ENCODE measurements around the gene STX16. TPM values are rescaled to one million over a fixed set of nuclear protein-coding genes. Genes with fewer than 3 reads are reported as not detected.
A peak's percentile ranks its signal among the peaks of the same experiment; 100 is the strongest.

STX16 gene
- total and polyA plus RNA-seq, 2 of the 13 experiments (the other 11 are each of a cell fraction or from before 2014, with no cell fraction given) = 28.0 to 72.7 TPM

- no peak for TF ChIP-seq ZMAT5 (CRISPR knock-in tag; IDR thresholded peaks at IDR 0.05; ENCODE audit: borderline replicate concordance, low read depth)
- peak; percentile 46; the same call in 1 of the 2 replicates for TF ChIP-seq ZNF629 (CRISPR knock-in tag; conservative IDR thresholded peaks at IDR 0.05)
Observed at GRCh38 chr20:58712806-58713731, 62.0 kb downstream of the STX16 start (continued).

GRCh38 chr20:58713801-58714339, 62.8 kb downstream of the STX16 start:
- no peak overlapping the region for H3K9ac ChIP-seq (ENCODE audit: insufficient read depth, low read depth, low read length)
- H3K27ac ChIP-seq (ENCODE audit: extremely low read length, insufficient read depth, low read length) = no peak overlapping the region
- POLR2A ChIA-PET = no interaction called here
- no peak for TF ChIP-seq BCL6 (CRISPR knock-in tag; IDR thresholded peaks at IDR 0.05)
- no peak for TF ChIP-seq CTCF (CRISPR knock-in tag; IDR thresholded peaks at IDR 0.05)
- TF ChIP-seq HNRNPLL (IDR thresholded peaks at IDR 0.05; ENCODE audit: low read depth, low read length, poor library complexity, severe bottlenecking) = peak; percentile 7
- TF ChIP-seq HNRNPL (IDR thresholded peaks at IDR 0.05; ENCODE audit: low read depth, low read length) = 0 out of 2 replicates have a peak, but pooled peaks have one; percentile 12
- TF ChIP-seq RXRA (CRISPR knock-in tag; IDR thresholded peaks at IDR 0.05) = no peak
- no peak for TF ChIP-seq HBP1 (CRISPR knock-in tag; IDR thresholded peaks at IDR 0.05; ENCODE audit: low read depth)
- TF ChIP-seq CSRNP2 (CRISPR knock-in tag; conservative IDR thresholded peaks at IDR 0.05; ENCODE audit: low read depth) = no peak
- 0 out of 2 replicates have a peak, but pooled peaks have one; percentile 14 for TF ChIP-seq PHF20 (CRISPR knock-in tag; IDR thresholded peaks at IDR 0.05)
- TF ChIP-seq ZNF773 (CRISPR knock-in tag; IDR thresholded peaks at IDR 0.05; ENCODE audit: borderline replicate concordance) = no peak
- no peak for TF ChIP-seq ZNF484 (CRISPR knock-in tag; IDR thresholded peaks at IDR 0.05; ENCODE audit: borderline replicate concordance, low read depth)
- peak; percentile 26 for TF ChIP-seq AGO2 (optimal IDR thresholded peaks at IDR 0.05; ENCODE audit: low read depth, low read length)
- TF ChIP-seq ZNF549 (CRISPR knock-in tag; IDR thresholded peaks at IDR 0.05) = no peak
- no peak for TF ChIP-seq ZFP90 (CRISPR knock-in tag; IDR thresholded peaks at IDR 0.05; ENCODE audit: borderline replicate concordance)
- FAIRE-seq (no peak), DNase-seq (ENCODE audit: low spot score) (no peak), ATAC-seq (no peak)
- CTCF ChIA-PET (ENCODE audit: low intra/inter-chr PET ratio, low total read pairs) = no interaction called here
- no TSS peak for BruUV-seq (replicated peaks)
- no peak overlapping the region for H2AFZ ChIP-seq (ENCODE audit: low read length)
- no peaks in the 10 kb centered on the region; the same call in 1 of the 2 replicates for H4K20me1 ChIP-seq (ENCODE audit: insufficient read depth, low read length)
- no peak overlapping the region for H3K4me2 ChIP-seq (ENCODE audit: low read depth, low read length)
- intact Hi-C loops (cut with micrococcal nuclease; ENCODE audit: unreplicated experiment) = no loop called here
- H3K79me2 ChIP-seq (ENCODE audit: insufficient read depth, low read length) = no peaks in the 10 kb centered on the region
- no peaks in the 10 kb centered on the region for H3K27me3 ChIP-seq (ENCODE audit: control insufficient read depth in 1 of 2, insufficient read depth in 2 of 2, low read length in 2 of 2)
- H3K4me3 ChIP-seq (replicated peaks in 1 of 3; ENCODE audit: insufficient read depth in 1 of 3, low read depth in 2 of 3, low read length in 3 of 3) = no peak overlapping the region
- no peaks in the 10 kb centered on the region for H3K36me3 ChIP-seq (replicated peaks in 1 of 2; ENCODE audit: control insufficient read depth in 1 of 2, insufficient read depth in 2 of 2, low read length in 2 of 2)
- H3K4me1 ChIP-seq (ENCODE audit: insufficient read depth, low read length) = peaks cover 23% of the 10 kb centered on the region
- in situ Hi-C loops (cut with HindIII; ENCODE audit: extremely low pct_ligation_motif_present, low pct_unique_long_range_greater_than_20kb) = no loop called here
- WGBS (ENCODE audit: low lambda C conversion rate) = 95% methylated on average over 24 of the region's 24 CpGs
- H3K9me3 ChIP-seq (ENCODE audit: low read length) = no peaks in the 10 kb centered on the region
